ENCODE results near the gene RGS7.

The RGS7 gene

GRCh38 chr1:240970253-240970652 lies 386.8 kb downstream of the RGS7 start:
- Histone ChIP-seq H3K4me1 (ENCODE audit: insufficient read depth, low read length, poor library complexity, severe bottlenecking) (no peaks in the 10 kb centered on the region), H3K9me2 (replicated peaks; ENCODE audit: low read depth, low read length) (no peaks in the 10 kb centered on the region), H3K36me3 (ENCODE audit: insufficient read depth, low read length) (no peaks in the 10 kb centered on the region), H3F3A (ENCODE audit: low read depth) (no peaks in the 10 kb centered on the region), H3K9me3 (ENCODE audit: insufficient read depth, low read depth, low read length) (0 out of 2 replicates have a peak, but pooled peaks cover 3% of the 10 kb centered on the region), H3K9ac (ENCODE audit: low read depth, low read length, poor library complexity, severe bottlenecking) (no peak overlapping the region), H3K4me3 (ENCODE audit: low read length, poor library complexity, severe bottlenecking) (no peak overlapping the region), H3K27me3 (ENCODE audit: insufficient read depth, low read length, poor library complexity, severe bottlenecking) (no peaks in the 10 kb centered on the region), H3K4me2 (ENCODE audit: low read depth, low read length, poor library complexity, severe bottlenecking) (no peak overlapping the region), H4K20me1 (ENCODE audit: insufficient read depth, low read length, poor library complexity, severe bottlenecking) (no peaks in the 10 kb centered on the region), H2AFZ (ENCODE audit: low read length) (no peak overlapping the region), H3K79me2 (ENCODE audit: insufficient read depth, low read length) (no peaks in the 10 kb centered on the region)
- TF ChIP-seq CTCF (conservative IDR thresholded peaks at IDR 0.05; ENCODE audit: low read length) (no peak), EZH2phosphoT487 (IDR thresholded peaks at IDR 0.05; ENCODE audit: borderline replicate concordance) (no peak)

- H3K9ac ChIP-seq (ENCODE audit: low read depth, low read length, poor library complexity, severe bottlenecking), result no peak overlapping the region
- no peak overlapping the region for H2AFZ ChIP-seq (ENCODE audit: low read length)
- no peaks in the 10 kb centered on the region for H3K36me3 ChIP-seq (ENCODE audit: insufficient read depth, low read length)
- H3K4me1 ChIP-seq (ENCODE audit: insufficient read depth, low read length, poor library complexity, severe bottlenecking), result no peaks in the 10 kb centered on the region
- H3K4me2 ChIP-seq (ENCODE audit: low read depth, low read length, poor library complexity, severe bottlenecking), result no peak overlapping the region
- no peaks in the 10 kb centered on the region for H3K79me2 ChIP-seq (ENCODE audit: insufficient read depth, low read length)
- H3K27me3 ChIP-seq (ENCODE audit: insufficient read depth, low read length, poor library complexity, severe bottlenecking), result no peaks in the 10 kb centered on the region
- no peak overlapping the region for H3K4me3 ChIP-seq (ENCODE audit: low read length, poor library complexity, severe bottlenecking)
- no peaks in the 10 kb centered on the region for H4K20me1 ChIP-seq (ENCODE audit: insufficient read depth, low read length, poor library complexity, severe bottlenecking)
- TF ChIP-seq CTCF (conservative IDR thresholded peaks at IDR 0.05; ENCODE audit: low read length) (no peak), EZH2phosphoT487 (IDR thresholded peaks at IDR 0.05; ENCODE audit: borderline replicate concordance) (no peak)
- no peaks in the 10 kb centered on the region for H3K9me2 ChIP-seq (replicated peaks; ENCODE audit: low read depth, low read length)
- 0 out of 2 replicates have a peak, but pooled peaks cover 3% of the 10 kb centered on the region for H3K9me3 ChIP-seq (ENCODE audit: insufficient read depth, low read depth, low read length)
- H3F3A ChIP-seq (ENCODE audit: low read depth), result no peaks in the 10 kb centered on the region
These were observed 388.1 kb downstream of the RGS7 start for GRCh38 chr1:240968864-240969263.

GRCh38 chr1:240967070-240967724 lies 389.8 kb downstream of the RGS7 start:
- Histone ChIP-seq H3K9me3 (ENCODE audit: insufficient read depth, low read depth, low read length) (0 out of 2 replicates have a peak, but pooled peaks cover 3% of the 10 kb centered on the region), H3F3A (ENCODE audit: low read depth) (no peaks in the 10 kb centered on the region), H3K4me1 (ENCODE audit: insufficient read depth, low read length, poor library complexity, severe bottlenecking) (no peaks in the 10 kb centered on the region), H4K20me1 (ENCODE audit: insufficient read depth, low read length, poor library complexity, severe bottlenecking) (no peaks in the 10 kb centered on the region), H2AFZ (ENCODE audit: low read length) (no peak overlapping the region), H3K36me3 (ENCODE audit: insufficient read depth, low read length) (no peaks in the 10 kb centered on the region), H3K4me3 (ENCODE audit: low read length, poor library complexity, severe bottlenecking) (no peak overlapping the region), H3K9ac (ENCODE audit: low read depth, low read length, poor library complexity, severe bottlenecking) (no peak overlapping the region), H3K27me3 (ENCODE audit: insufficient read depth, low read length, poor library complexity, severe bottlenecking) (no peaks in the 10 kb centered on the region), H3K4me2 (ENCODE audit: low read depth, low read length, poor library complexity, severe bottlenecking) (no peak overlapping the region), H3K9me2 (replicated peaks; ENCODE audit: low read depth, low read length) (no peaks in the 10 kb centered on the region), H3K79me2 (ENCODE audit: insufficient read depth, low read length) (no peaks in the 10 kb centered on the region)
- TF ChIP-seq EZH2phosphoT487 (IDR thresholded peaks at IDR 0.05; ENCODE audit: borderline replicate concordance) (no peak), CTCF (conservative IDR thresholded peaks at IDR 0.05; ENCODE audit: low read length) (no peak)
